Measurements from ENCODE around the gene IQSEC3.
"Not testable (repeated sequence)": the region's sequence is repeated elsewhere in the genome, so short reads cannot be mapped to it uniquely, and the experiment has no call there.

Gene IQSEC3

DNA sequence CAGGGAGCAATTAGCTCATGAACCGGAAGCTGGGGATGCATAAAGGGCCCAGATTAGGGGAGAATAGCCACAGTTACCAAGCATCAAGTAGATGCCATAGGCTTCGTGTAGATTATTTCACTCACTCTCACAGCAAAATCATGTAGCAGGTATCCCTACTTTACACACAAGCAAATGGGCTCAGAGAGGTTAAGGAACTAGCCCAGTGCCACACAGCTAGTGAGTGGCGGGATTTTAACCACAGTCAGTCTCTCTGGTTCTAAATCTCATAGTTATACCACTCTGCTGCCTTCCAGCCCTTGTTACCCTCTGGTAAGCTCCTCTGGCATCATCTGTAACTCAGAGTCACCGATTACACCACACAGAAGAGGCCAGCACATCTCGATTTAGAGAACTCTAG is 49.0 kb downstream of the IQSEC3 start:
- DNase-seq = no peak

- DNase-seq = no peak
Measured at GRCh38 chr12:115960-116915, 49.7 kb downstream of the IQSEC3 start.

DNA sequence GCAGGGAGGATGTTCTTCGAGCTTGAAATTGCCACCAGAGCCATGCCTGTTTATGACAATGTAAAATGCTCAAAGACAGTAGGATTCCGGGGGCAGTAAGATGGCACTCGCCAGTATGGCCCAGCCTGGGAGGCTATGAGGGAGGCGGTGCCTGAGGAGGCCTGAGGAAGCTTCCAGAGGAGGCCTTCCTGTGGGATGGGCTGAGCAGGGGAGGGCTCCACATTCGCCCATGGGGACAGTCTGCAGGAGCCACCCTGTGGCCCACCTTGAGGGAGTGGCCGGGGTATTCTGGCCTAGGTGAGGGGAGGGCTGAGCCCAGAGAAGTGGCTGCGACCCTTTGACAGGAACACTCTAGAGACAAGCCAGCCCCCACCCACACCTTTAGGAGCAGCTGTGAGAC is 50.7 kb downstream of the IQSEC3 start:
- no peak for DNase-seq

- DNase-seq = no peak
Measured at GRCh38 chr12:117816-118345, 51.3 kb downstream of the IQSEC3 start.

DNA sequence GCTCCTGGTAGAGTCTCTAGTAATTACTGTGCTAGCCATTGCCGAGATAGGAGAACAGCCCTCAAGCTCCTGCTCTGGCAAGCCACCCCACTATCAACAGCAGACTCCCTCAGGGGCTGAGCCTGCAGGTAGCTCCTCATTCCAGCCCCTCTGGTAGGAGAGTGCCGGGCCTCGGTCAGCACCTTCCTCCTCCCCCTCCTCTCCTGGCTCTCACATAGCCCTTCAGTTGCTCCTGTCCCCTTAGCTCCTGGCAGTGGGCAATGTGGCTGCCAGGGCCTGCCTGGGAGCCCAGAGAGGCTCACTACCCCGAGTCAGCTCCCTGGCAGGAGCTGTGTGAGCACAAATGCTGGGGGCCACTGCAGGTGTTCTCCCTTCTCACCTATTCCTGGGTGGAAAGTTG is 52.0 kb downstream of the IQSEC3 start:
- no peak for DNase-seq

GRCh38 chr12:120951-121350 is 54.4 kb downstream of the IQSEC3 start:
- DNase-seq = no peak

- DNase-seq = no peak
Measured at GRCh38 chr12:121647-122046, 55.1 kb downstream of the IQSEC3 start.

DNA sequence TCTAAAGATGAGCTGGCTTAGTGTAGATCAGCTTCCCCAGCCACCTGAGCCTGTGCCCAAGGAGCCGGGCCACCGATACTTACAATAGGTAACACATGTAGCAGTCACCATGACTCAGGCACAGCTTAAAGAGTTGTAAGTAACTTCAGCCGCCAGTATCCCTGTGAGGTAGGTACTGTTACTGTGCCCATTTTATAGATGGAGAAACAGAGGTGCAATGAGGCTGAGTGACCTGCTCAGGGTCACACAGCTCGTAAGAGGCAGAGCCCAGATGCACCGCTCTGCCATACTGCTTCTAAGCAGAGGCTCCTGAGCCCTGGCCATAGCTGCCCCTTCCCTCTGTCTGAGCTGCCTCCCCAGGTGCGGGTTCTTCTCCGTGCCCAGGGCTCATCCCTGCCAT is 58.5 kb downstream of the IQSEC3 start:
- DNase-seq = no peak

- no peak for DNase-seq
Measured at GRCh38 chr12:125566-125965, 59.0 kb downstream of the IQSEC3 start.

DNA sequence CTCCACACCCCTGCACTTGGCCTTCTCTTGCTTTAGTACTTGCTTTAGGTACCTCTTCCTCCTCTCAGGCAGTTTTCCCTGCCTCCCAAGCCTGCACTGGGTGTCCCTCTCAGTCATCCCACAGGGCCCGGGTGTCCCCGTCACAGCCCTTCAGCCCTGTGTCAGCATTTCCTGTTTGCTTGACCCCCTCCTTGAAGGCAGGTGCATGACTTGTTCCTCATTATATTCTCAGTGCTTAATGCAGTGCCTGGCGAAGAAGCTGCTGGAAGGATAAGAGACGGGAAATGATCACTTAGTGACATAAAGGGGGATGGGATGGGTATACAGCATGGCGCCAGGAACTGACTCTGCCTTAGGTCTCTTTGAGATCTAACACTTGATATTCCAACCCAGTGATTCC is 61.5 kb downstream of the IQSEC3 start:
- DNase-seq = no peak

DNA sequence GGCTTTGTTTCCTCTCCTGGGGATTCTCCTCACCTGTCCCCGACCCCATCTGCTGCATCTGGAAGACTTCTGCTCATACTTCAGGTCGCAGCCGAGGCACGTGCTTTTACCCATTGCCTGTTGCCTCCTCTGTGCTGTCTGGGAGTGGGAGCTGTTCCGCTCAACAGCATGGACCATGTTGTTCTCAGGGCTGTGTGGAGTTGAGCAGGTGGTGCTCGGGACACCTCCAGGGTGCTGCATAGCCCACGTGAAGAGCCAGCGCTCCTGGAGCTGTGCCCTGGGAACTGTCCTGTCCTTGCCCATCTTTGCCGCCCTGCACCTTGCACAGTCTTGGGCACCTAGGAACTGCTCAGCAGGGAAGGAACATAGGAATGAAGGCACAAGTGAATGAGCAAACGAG is 62.4 kb downstream of the IQSEC3 start:
- no peak for DNase-seq

DNA sequence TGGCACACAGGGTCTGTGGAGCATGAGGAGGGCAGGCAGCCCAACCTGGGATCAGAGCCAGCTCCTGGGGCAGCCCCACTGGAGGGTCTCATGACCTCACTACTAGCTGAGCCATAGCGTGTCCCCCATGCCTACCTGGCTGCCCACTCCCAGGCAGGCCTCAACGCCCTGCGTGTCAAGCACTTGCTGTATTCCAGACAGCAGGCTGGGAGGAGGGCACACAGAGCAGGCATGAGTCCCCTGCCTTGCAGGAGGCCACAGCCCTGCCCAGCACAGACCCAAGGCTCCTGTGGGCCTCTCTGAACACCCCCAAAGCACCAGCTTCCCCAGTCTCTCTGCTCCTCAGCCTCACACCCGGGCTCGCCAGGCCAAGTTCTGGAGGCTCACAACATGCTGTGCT is 64.0 kb downstream of the IQSEC3 start:
- no peak for DNase-seq

GRCh38 chr12:131008-131407 is 64.4 kb downstream of the IQSEC3 start:
- DNase-seq = no peak

DNA sequence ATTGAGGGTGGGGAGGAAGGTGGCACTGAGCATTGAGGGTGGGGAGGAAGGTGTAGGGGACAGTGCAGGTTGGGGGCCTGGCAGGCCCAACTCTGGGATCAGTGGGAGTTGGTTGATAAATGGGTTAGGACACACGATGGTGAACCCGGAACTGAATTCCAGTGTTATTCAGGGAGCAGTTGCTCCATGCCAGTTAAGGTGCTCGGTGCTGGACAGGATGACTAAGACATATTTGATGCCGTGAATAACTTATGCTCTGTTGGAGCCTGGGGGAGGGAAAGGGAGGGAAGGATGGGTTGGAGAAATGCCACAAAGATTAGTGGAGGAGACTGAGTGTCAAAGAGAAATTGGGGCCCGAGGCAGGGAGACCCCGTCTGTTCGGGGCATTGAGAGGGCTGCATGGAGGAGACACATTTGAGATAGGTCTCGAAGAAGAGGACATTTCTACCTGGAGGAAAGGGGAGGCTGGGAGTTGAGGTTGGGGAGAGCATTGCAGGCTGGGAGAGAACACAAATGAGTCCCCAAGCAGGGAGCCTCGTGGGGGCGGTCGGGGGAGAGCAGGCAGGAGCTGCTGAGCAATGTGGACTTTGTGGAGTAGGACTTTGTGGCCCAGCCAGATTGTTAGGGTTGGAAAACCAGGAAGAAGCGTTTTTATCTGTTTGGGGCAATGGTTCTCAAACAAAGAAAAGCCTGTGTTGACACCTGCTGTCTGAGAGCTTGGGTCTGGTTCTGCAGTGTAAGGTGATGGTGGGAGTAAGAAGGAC is 65.3 kb downstream of the IQSEC3 start:
- DNase-seq = no peak

- DNase-seq = not testable (repeated sequence)
Measured at GRCh38 chr12:133616-134232, 67.2 kb downstream of the IQSEC3 start.

- DNase-seq = no peak
Measured at GRCh38 chr12:135138-135537, 68.6 kb downstream of the IQSEC3 start.

DNA sequence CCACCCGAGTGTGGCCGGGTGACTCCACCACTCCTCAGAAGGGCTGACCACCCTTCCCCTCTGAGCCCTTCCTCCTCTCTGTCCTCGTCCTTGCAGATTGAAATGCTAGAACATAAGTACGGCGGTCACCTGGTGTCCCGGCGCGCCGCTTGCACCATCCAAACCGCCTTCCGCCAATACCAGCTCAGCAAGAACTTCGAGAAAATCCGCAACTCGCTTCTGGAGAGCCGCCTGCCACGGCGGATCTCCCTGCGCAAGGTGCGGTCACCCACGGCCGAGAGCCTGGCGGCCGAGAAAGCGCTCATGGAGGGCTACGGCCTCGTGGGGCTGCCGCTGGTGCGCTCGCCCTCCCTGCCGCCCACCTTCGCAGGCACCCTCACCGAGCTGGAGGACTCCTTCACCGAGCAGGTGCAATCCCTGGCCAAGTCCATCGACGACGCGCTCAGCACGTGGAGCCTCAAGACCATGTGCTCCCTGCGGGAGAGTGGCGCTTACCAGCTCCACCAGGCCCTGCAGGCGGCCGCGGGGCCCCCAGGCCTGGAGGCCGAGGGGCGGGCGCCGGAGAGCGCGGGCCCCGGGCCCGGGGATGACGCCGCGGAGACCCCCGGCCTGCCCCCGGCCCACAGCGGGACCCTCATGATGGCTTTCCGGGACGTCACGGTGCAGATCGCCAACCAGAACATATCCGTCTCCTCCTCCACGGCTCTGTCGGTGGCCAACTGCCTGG is 71.8 kb downstream of the IQSEC3 start:
- DNase-seq = no peak

DNA sequence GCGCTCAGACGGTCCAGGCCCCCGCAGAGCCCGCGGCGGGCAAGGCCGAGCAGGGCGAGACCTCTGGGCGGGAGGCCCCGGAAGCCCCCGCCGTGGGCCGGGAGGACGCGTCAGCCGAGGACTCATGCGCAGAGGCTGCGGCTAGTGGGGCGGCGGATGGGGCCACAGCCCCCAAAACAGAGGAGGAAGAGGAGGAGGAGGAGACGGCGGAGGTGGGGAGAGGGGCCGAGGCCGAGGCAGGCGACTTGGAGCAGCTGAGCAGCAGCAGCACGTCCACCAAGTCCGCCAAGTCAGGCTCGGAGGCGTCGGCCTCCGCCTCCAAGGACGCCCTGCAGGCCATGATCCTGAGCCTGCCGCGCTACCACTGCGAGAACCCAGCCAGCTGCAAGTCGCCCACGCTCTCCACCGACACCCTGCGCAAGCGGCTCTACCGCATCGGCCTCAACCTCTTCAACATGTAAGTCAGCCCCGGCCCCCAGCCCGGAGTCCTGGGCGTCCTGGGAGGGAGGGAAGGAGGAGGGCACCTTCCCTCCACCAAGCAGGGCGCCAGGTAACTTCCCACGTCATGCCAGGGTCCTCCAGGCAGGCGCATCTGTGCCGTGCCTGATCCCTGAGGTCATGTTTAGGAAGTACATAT is 72.4 kb downstream of the IQSEC3 start:
- DNase-seq = no peak

DNA sequence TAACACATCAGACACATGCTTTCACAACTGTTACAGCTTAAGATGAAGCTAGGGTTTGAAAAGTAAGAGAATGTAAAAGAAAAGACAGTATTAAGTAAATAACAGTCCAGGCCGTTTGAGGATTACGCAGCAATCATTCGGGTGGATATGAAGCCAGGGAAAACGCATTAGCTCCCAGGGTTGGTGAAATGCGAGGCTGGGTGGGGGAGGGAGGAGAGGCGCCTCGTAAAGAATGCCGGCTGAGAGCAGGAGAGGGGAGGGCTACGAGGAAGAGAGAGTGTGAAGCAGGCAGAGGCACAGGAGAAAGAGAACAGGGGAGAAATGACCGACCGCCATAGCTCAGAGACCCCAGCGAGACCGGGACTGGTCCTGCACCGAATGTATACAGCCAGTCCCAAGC is 73.0 kb downstream of the IQSEC3 start:
- DNase-seq = no peak

GRCh38 chr12:140162-140561 is 73.6 kb downstream of the IQSEC3 start:
- no peak for DNase-seq

- DNase-seq = peak; percentile 63
Measured at GRCh38 chr12:143964-144649, 77.5 kb downstream of the IQSEC3 start.
